Islet precursor cell (in vitro differentiated cells): ENCODE measurements around the gene RAD51B.

Source experiments
- DNase-seq: peaks from one replicate; pipeline ENCODE4 v3.0.0-alpha.2; 2018

The RAD51B gene

GRCh38 chr14:68705741-68706283, 886.2 kb downstream of the RAD51B start:
- DNase-seq, result no peak

- DNase-seq, result no peak
These were observed 887.9 kb downstream of the RAD51B start for GRCh38 chr14:68707482-68707881.

- DNase-seq, result no peak
These were observed 888.8 kb downstream of the RAD51B start for GRCh38 chr14:68708343-68708742.

GRCh38 chr14:68709007-68709406, 889.4 kb downstream of the RAD51B start:
- no peak for DNase-seq

GRCh38 chr14:68710776-68711175, 891.2 kb downstream of the RAD51B start:
- DNase-seq, result no peak

GRCh38 chr14:68711561-68712309, 892.2 kb downstream of the RAD51B start:
- DNase-seq, result no peak

- DNase-seq, result no peak
These were observed 893.3 kb downstream of the RAD51B start for GRCh38 chr14:68712703-68713370.

GRCh38 chr14:68713782-68714181, 894.2 kb downstream of the RAD51B start:
- DNase-seq, result no peak

GRCh38 chr14:68714991-68715924, 895.7 kb downstream of the RAD51B start:
- DNase-seq, result no peak

GRCh38 chr14:68716698-68717097, 897.1 kb downstream of the RAD51B start:
- DNase-seq, result no peak

- DNase-seq, result no peak
These were observed 898.7 kb downstream of the RAD51B start for GRCh38 chr14:68718023-68718990.

GRCh38 chr14:68719634-68720384, 900.2 kb downstream of the RAD51B start:
- DNase-seq, result no peak

GRCh38 chr14:68722186-68722585, 902.6 kb downstream of the RAD51B start:
- DNase-seq, result no peak

- DNase-seq, result no peak
These were observed 903.5 kb downstream of the RAD51B start for GRCh38 chr14:68722968-68723566.

GRCh38 chr14:68723808-68724268, 904.3 kb downstream of the RAD51B start:
- no peak for DNase-seq

GRCh38 chr14:68724914-68725313, 905.3 kb downstream of the RAD51B start:
- DNase-seq, result no peak

- DNase-seq, result no peak
These were observed 906.6 kb downstream of the RAD51B start for GRCh38 chr14:68726093-68726695.

- peak; percentile 34 for DNase-seq
These were observed 907.9 kb downstream of the RAD51B start for GRCh38 chr14:68727315-68728047.
